NB4 (cell line): ENCODE results near the gene FBXO11.

Source experiments
- CTCF ChIP-seq: IDR thresholded peaks from one replicate; pipeline ENCODE4 v1.5.1; 2012; ENCODE audit warnings: low read depth, low read length
- MYC ChIP-seq: IDR thresholded peaks from 2 replicates; pipeline ENCODE4 v1.6.1; 2011; ENCODE audit warnings: low read depth, low read length
- POLR2A ChIP-seq: IDR thresholded peaks from 2 replicates; pipeline ENCODE4 v1.6.1; 2011; ENCODE audit warnings: mild to moderate bottlenecking; ENCODE audit not compliant: insufficient read length; ENCODE audit errors: extremely low read depth
- TF ChIP-seq, protein P1 (sequence below): IDR thresholded peaks from 2 replicates; pipeline ENCODE4 v1.6.1; 2011; ENCODE audit warnings: low read depth, low read length

GRCh38 chr2:47868611-47869352, 37.5 kb downstream of the FBXO11 start:
- no peak for TF ChIP-seq CTCF
- no peak for TF ChIP-seq POLR2A
- TF ChIP-seq MYC, result no peak
- TF ChIP-seq, protein P1, sequence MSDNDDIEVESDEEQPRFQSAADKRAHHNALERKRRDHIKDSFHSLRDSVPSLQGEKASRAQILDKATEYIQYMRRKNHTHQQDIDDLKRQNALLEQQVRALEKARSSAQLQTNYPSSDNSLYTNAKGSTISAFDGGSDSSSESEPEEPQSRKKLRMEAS, result no peak
